ENCODE measurements around the gene LAMB4.

LAMB4 gene

DNA sequence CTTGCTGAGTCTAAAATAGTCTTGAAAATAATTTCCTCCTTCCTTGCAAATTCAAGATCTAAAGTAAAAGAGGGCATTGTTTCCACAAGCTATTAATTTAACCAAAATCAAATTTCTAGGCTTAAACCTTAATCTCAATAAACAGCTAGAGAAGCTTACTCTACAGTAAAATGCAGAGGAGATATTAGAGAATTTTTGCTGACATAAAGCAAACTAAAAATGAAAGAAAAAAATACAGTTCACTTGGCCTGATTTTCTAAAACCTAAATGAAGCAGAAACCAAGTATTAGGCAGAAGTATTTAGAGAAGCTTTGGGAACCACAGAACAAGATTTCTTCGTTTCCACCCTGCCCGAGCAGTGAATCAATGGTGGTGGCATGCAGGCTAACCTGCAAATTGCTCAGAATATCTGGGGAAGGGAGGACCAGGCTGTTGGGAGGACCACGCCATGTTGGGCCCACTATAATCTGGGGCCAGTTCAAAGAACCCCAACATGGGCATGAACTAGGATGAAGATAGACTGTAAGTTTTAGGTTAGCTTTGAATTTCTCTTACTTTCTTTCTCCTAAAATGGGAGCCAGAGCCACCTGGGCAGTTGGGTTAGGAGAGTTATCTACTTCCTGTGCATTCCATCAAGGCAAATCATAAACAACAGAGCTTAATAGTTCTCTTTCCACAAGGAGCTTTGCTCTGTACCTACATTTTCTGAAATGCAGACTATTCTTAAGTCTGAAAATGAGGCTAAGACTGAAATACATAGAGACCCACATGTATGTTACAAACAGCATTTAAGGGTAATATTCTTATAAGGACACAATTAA lies 131.3 kb downstream of the LAMB4 start:
- Mint-ChIP-seq H3K36me3 (ENCODE audit: low read depth) (no peaks in the 10 kb centered on the region), H3K27ac (no peak overlapping the region), H3K27me3 (peaks cover 52% of the 10 kb centered on the region), H3K4me3 (no peak overlapping the region), H3K9me3 (no peaks in the 10 kb centered on the region), H3K4me1 (ENCODE audit: low read depth) (peaks cover 17% of the 10 kb centered on the region)
- intact Hi-C loops (cut with micrococcal nuclease) = no loop called here

DNA sequence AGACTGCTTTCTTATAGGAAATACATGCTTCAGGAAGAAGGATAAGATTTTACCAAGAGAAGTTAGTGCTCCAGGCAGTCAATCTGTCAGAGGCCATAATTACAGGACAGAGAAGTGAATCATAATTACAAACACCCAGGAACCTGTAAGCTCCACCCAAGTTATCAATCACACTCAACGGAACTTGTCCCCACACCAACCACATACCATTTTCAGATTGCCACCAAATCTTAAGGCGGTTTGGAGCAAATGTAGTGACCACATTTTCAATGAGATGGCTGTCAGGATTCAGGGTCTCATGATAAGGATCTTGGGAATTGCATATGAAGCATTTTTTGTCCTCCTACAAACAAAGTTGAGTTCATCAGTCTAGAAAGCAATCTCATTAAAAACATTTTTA lies 132.0 kb downstream of the LAMB4 start:
- Mint-ChIP-seq H3K27me3 (peaks cover 46% of the 10 kb centered on the region), H3K9me3 (no peaks in the 10 kb centered on the region), H3K27ac (no peak overlapping the region), H3K36me3 (ENCODE audit: low read depth) (no peaks in the 10 kb centered on the region), H3K4me3 (no peak overlapping the region), H3K4me1 (ENCODE audit: low read depth) (peaks cover 17% of the 10 kb centered on the region)
- intact Hi-C loops (cut with micrococcal nuclease) = no loop called here

DNA sequence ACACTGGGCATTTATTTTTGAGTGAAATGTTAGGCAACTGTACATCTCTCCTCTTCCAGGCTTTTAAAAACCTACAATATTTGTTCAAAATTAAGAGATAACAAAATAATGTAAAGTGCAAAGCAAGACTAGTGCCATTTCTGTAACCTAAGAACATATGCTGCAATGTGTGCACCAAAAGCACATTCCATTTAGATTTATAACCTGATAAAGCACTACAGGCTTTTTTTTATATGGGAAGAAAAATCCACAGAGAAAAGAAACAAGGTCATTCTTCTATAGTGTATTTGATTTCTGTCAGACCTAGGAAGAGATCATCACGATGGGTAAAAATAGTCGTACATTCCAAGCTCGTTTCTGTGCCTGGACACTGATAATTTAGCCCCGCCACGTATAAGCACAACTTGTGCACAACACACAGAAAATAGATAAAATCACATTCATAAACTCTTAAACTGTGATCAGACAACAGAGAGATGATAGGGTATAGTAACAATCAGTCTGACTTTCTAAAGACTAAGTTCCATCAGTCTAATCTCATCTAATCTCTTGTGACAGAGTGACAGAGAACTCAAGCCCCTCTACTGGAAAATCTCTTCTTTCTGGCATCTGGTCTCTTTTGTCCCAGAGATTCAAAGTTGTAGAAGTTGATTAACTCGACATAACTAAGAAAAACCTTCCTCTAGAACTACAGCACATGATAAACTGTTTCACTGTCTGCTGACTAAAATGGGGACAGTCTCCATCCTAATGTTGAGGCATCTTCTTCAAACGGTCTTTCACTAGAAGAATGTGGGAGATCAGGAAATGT lies 133.9 kb downstream of the LAMB4 start:
- peaks cover 2% of the 10 kb centered on the region for H3K4me1 Mint-ChIP-seq (ENCODE audit: low read depth)
- H3K36me3 Mint-ChIP-seq (ENCODE audit: low read depth) = no peaks in the 10 kb centered on the region
- H3K4me3 Mint-ChIP-seq = no peak overlapping the region
- intact Hi-C loops (cut with micrococcal nuclease) = no loop called here
- H3K27me3 Mint-ChIP-seq = peaks cover 30% of the 10 kb centered on the region
- H3K9me3 Mint-ChIP-seq = no peaks in the 10 kb centered on the region
- no peak overlapping the region for H3K27ac Mint-ChIP-seq

GRCh38 chr7:107995184-107996071 lies 134.7 kb downstream of the LAMB4 start:
- H3K4me3 Mint-ChIP-seq = no peak overlapping the region
- H3K36me3 Mint-ChIP-seq (ENCODE audit: low read depth) = no peaks in the 10 kb centered on the region
- H3K27me3 Mint-ChIP-seq = peaks cover 22% of the 10 kb centered on the region
- intact Hi-C loops (cut with micrococcal nuclease) = no loop called here
- no peaks in the 10 kb centered on the region for H3K9me3 Mint-ChIP-seq
- H3K4me1 Mint-ChIP-seq (ENCODE audit: low read depth) = no peaks in the 10 kb centered on the region
- no peak overlapping the region for H3K27ac Mint-ChIP-seq

DNA sequence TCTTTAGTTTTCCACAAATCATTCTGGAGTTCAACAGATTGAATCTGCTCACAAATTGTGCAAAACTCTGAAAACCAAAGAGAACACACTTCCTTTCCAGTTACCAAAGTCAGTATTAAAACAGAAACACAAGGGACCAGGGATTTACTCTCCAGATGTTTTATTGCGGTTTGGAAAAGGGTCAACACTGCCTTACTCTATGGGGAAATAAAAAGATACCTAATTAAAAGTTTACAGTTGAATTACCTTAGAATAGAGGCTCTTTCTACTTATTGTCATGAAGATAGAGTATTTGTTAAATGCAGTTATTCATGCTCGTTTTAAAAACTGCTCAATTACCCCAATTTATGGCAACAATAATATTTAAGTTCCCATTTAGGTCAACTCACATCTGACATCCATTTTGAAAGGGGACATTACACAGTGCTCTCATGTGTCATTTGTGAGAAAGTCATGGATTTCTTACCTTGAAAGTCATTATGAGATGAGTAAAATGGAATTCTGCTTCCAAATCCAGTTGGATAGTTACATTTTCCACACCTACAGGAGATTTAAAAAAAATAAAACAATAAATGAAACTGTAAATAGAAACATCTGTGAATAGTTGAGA lies 135.6 kb downstream of the LAMB4 start:
- H3K27ac Mint-ChIP-seq = no peak overlapping the region
- intact Hi-C loops (cut with micrococcal nuclease) = no loop called here
- H3K4me1 Mint-ChIP-seq (ENCODE audit: low read depth) = no peaks in the 10 kb centered on the region
- no peaks in the 10 kb centered on the region for H3K9me3 Mint-ChIP-seq
- H3K4me3 Mint-ChIP-seq = no peak overlapping the region
- no peaks in the 10 kb centered on the region for H3K36me3 Mint-ChIP-seq (ENCODE audit: low read depth)
- H3K27me3 Mint-ChIP-seq = peaks cover 17% of the 10 kb centered on the region

DNA sequence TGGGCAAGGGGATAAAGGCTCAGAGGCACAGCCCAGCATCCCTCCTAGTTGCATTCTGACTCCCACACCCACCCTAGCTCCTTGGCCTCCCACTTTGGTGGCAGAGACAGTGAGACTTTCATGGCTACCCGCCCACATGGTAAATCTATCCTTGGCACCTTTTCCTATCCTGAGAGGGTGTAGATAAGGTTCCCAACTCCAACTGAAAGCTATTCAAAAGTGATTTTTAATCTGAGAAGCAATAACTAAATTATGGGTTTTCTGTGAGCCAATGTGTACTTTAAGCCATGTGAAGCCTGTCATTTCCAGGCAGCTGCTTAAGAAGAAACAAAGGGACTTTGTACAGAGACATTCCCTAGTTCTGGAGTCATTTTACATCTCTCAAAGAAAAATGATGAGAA lies 136.3 kb downstream of the LAMB4 start:
- H3K27ac Mint-ChIP-seq = no peak overlapping the region
- no peaks in the 10 kb centered on the region for H3K9me3 Mint-ChIP-seq
- H3K36me3 Mint-ChIP-seq (ENCODE audit: low read depth) = no peaks in the 10 kb centered on the region
- intact Hi-C loops (cut with micrococcal nuclease) = no loop called here
- peaks cover 17% of the 10 kb centered on the region for H3K27me3 Mint-ChIP-seq
- no peaks in the 10 kb centered on the region for H3K4me1 Mint-ChIP-seq (ENCODE audit: low read depth)
- H3K4me3 Mint-ChIP-seq = no peak overlapping the region

- H3K27ac Mint-ChIP-seq = no peak overlapping the region
- no peaks in the 10 kb centered on the region for H3K9me3 Mint-ChIP-seq
- no peaks in the 10 kb centered on the region for H3K4me1 Mint-ChIP-seq (ENCODE audit: low read depth)
- H3K27me3 Mint-ChIP-seq = peaks cover 6% of the 10 kb centered on the region
- intact Hi-C loops (cut with micrococcal nuclease) = no loop called here
- H3K36me3 Mint-ChIP-seq (ENCODE audit: low read depth) = no peaks in the 10 kb centered on the region
- H3K4me3 Mint-ChIP-seq = no peak overlapping the region
Measured at GRCh38 chr7:107989618-107990373, 140.4 kb downstream of the LAMB4 start.

DNA sequence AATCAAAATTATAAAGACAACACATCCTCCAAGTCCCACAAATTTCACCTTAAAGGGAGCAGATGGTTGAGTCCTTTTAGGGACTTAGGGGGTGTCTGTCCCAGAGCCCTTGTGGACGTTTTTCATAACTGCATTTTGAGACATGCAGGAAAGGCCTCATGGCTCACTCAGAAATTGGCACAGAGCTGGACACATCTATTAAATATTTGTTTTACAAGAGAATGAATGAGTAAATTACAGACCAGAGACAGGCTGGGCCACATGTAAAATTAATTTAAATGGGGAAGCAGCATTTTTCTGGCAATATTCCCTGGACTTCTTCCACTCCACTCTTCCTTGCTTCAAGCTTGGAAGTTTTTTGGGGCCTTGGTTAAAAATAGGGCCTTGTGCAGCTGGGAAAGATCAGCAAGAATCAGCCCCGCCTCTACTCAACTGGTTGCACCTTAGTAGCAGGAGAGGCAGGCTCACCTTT lies 147.2 kb downstream of the LAMB4 start:
- Mint-ChIP-seq H3K27me3 (no peaks in the 10 kb centered on the region), H3K9me3 (no peaks in the 10 kb centered on the region), H3K36me3 (ENCODE audit: low read depth) (no peaks in the 10 kb centered on the region), H3K27ac (no peak overlapping the region), H3K4me1 (ENCODE audit: low read depth) (no peaks in the 10 kb centered on the region), H3K4me3 (no peak overlapping the region)
- intact Hi-C loops (cut with micrococcal nuclease) = no loop called here

DNA sequence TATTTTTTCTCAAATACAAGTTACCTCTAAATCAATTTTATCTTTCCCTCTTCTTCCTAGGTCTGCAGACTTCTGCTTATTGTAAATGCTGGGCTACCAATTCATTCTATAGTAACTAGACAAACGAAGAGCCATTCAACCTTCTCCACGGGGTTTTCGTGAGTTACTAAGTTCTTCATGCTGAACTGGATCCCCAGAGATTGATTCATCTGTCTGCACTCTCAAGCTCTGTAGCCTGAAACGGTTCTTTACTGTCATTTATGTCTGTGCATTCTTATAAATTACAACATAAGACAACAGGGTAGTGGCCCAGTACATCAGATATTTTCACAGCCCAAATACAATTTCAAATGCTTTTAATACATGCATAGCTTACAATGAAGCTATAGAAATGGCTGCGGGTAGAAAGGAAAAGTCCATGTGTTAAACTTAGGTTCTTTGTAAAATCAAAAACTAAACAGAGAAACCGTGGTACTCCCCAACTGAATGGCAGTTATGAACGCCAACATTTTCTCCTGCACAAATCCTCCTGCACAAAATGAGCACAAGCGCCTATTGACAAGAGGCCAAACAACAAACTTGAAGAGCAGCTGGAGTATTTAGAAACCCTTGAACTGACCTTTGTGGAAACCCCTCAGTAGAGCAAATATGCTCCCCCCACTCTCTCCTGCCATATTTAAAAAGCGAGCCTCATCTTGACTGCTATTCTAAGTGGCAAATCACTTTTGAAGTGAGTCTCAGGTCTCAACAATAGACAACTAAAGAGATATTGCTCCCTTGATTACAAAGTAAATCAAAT lies 147.9 kb downstream of the LAMB4 start:
- Mint-ChIP-seq H3K27ac (no peak overlapping the region), H3K9me3 (no peaks in the 10 kb centered on the region), H3K27me3 (no peaks in the 10 kb centered on the region), H3K4me3 (no peak overlapping the region), H3K36me3 (ENCODE audit: low read depth) (no peaks in the 10 kb centered on the region), H3K4me1 (ENCODE audit: low read depth) (no peaks in the 10 kb centered on the region)
- intact Hi-C loops (cut with micrococcal nuclease) = no loop called here

- no peaks in the 10 kb centered on the region for H3K4me1 Mint-ChIP-seq (ENCODE audit: low read depth)
- H3K4me3 Mint-ChIP-seq = no peak overlapping the region
- H3K36me3 Mint-ChIP-seq (ENCODE audit: low read depth) = no peaks in the 10 kb centered on the region
- H3K9me3 Mint-ChIP-seq = no peaks in the 10 kb centered on the region
- H3K27ac Mint-ChIP-seq = no peak overlapping the region
- intact Hi-C loops (cut with micrococcal nuclease) = no loop called here
- H3K27me3 Mint-ChIP-seq = no peaks in the 10 kb centered on the region
Measured at GRCh38 chr7:107981466-107981865, 148.7 kb downstream of the LAMB4 start.

- Mint-ChIP-seq H3K4me1 (ENCODE audit: low read depth) (no peaks in the 10 kb centered on the region), H3K4me3 (no peak overlapping the region), H3K36me3 (ENCODE audit: low read depth) (no peaks in the 10 kb centered on the region), H3K27ac (no peak overlapping the region), H3K27me3 (no peaks in the 10 kb centered on the region), H3K9me3 (no peaks in the 10 kb centered on the region)
- intact Hi-C loops (cut with micrococcal nuclease) = no loop called here
Measured at GRCh38 chr7:107980671-107981190, 149.4 kb downstream of the LAMB4 start.

GRCh38 chr7:107980171-107980570 lies 150.0 kb downstream of the LAMB4 start:
- H3K4me3 Mint-ChIP-seq = no peak overlapping the region
- H3K27me3 Mint-ChIP-seq = no peaks in the 10 kb centered on the region
- H3K27ac Mint-ChIP-seq = no peak overlapping the region
- no peaks in the 10 kb centered on the region for H3K9me3 Mint-ChIP-seq
- no peaks in the 10 kb centered on the region for H3K36me3 Mint-ChIP-seq (ENCODE audit: low read depth)
- H3K4me1 Mint-ChIP-seq (ENCODE audit: low read depth) = no peaks in the 10 kb centered on the region
- intact Hi-C loops (cut with micrococcal nuclease) = no loop called here

Data from dendritic cell treated with granulocyte-macrophage colony-stimulating factor and Interleukin-4, amounts not matched to agents 40 ng/mL and 50 ng/mL, for 4 days (primary cell).